Measurements from ENCODE around the gene FBN1. TPM values are rescaled to one million over a fixed set of nuclear protein-coding genes. Genes with fewer than 3 reads are reported as not detected.

FBN1 gene
- total RNA-seq, 2 experiments from 2014 or later: 1.3 to 1.7 TPM

- H3K27ac Mint-ChIP-seq: no peak overlapping the region
- ChIA-PET POLR2A (no interaction called here), CTCF (no interaction called here)
- peaks cover 4% of the 10 kb centered on the region for H3K27me3 Mint-ChIP-seq
- no peaks in the 10 kb centered on the region for H3K9me3 Mint-ChIP-seq
- H3K4me1 Mint-ChIP-seq: no peaks in the 10 kb centered on the region
- no peaks in the 10 kb centered on the region for H3K36me3 Mint-ChIP-seq (ENCODE audit: low read depth)
- no peak overlapping the region for H3K4me3 Mint-ChIP-seq
- no peak for DNase-seq
Observed at GRCh38 chr15:48478581-48478980, 166.9 kb downstream of the FBN1 start.

DNA sequence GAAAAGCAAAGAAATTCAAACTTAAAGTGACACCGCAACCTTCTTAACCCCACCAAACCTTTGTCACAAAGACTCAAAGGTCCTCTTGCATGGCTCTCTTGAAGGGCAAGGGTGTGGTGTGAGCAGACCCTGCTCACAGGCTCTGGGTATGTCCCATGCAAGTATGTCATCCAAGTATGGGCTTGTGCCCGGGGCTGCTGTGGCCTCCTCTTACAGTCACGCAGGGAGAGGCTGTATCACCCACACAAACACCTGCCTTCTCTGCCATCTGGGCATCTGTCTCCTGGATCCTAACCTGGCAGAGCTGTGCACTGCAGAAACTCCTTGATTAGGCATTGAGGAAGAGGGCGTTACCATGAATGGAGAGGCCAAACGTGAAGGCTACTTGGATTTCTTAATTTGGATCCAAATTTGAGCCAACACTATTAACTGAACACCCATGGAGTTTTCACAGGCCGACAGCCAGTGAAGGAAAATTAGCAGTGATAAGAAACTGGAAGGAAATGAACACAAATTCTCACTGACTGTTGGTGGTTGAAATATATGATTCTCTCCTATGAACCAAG lies 167.6 kb downstream of the FBN1 start:
- Mint-ChIP-seq H3K4me1 (peaks cover 1% of the 10 kb centered on the region), H3K27me3 (peaks cover 4% of the 10 kb centered on the region), H3K4me3 (no peak overlapping the region), H3K27ac (no peak overlapping the region), H3K36me3 (ENCODE audit: low read depth) (no peaks in the 10 kb centered on the region), H3K9me3 (no peaks in the 10 kb centered on the region)
- DNase-seq: no peak
- CTCF ChIA-PET: no interaction called here
- POLR2A ChIA-PET: no interaction called here

GRCh38 chr15:48475600-48476395 lies 169.7 kb downstream of the FBN1 start:
- Mint-ChIP-seq H3K36me3 (ENCODE audit: low read depth) (no peaks in the 10 kb centered on the region), H3K4me3 (no peak overlapping the region), H3K27ac (no peak overlapping the region), H3K4me1 (peaks cover 6% of the 10 kb centered on the region), H3K27me3 (no peaks in the 10 kb centered on the region), H3K9me3 (no peaks in the 10 kb centered on the region)
- ChIA-PET POLR2A (no interaction called here), CTCF (no interaction called here)
- no peak for DNase-seq

DNA sequence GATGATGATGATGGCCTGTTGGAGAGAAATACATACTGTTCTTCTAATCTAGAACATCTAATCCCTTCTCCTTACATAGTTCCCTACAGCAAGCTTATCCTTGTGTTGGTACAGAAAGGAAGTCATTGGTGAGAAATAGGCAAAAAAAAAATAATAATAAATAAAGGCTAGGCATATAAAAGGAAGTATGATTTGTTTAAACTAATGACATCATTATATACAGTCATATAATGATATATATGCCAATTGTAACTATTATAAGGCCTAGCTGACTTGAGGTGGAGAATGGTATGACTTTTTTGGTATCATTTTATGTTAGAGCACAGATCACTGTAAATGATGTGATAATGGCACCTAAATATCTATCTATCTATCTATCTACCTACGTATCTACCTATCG lies 171.8 kb downstream of the FBN1 start:
- no peak overlapping the region for H3K27ac Mint-ChIP-seq
- CTCF ChIA-PET: no interaction called here

DNA sequence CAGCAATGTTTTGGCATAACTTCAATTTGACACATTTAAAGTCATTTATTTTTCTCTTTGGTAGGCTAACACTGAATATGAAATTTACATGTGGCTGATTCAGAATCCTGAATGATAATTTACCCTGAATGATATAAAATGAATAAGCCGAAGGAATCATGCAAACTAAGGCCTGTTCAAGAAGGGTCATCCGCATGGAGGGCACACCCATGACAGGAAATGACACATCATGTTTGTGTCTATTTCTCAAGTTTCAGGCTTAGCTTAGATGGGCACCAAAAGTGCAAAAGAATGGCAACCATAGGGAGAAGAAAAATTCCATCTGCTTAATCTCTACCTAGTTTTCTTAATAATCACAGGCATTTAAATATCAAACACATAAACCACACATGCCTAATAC lies 172.8 kb downstream of the FBN1 start:
- CTCF ChIA-PET: no interaction called here
- Mint-ChIP-seq H3K4me3 (no peak overlapping the region), H3K27ac (no peak overlapping the region), H3K4me1 (peaks cover 6% of the 10 kb centered on the region), H3K27me3 (no peaks in the 10 kb centered on the region), H3K9me3 (no peaks in the 10 kb centered on the region), H3K36me3 (ENCODE audit: low read depth) (no peaks in the 10 kb centered on the region)
- DNase-seq: no peak
- POLR2A ChIA-PET: no interaction called here

More for the DNA sequence above, 171.8 kb downstream of the FBN1 start:
- no peak for DNase-seq
- POLR2A ChIA-PET: no interaction called here
- H3K27me3 Mint-ChIP-seq: no peaks in the 10 kb centered on the region
- H3K36me3 Mint-ChIP-seq (ENCODE audit: low read depth): no peaks in the 10 kb centered on the region
- no peak overlapping the region for H3K4me3 Mint-ChIP-seq
- peaks cover 6% of the 10 kb centered on the region for H3K4me1 Mint-ChIP-seq
- no peaks in the 10 kb centered on the region for H3K9me3 Mint-ChIP-seq

GRCh38 chr15:48471073-48471472 lies 174.4 kb downstream of the FBN1 start:
- Mint-ChIP-seq H3K4me3 (no peak overlapping the region), H3K27me3 (no peaks in the 10 kb centered on the region), H3K27ac (no peak overlapping the region), H3K36me3 (ENCODE audit: low read depth) (no peaks in the 10 kb centered on the region), H3K4me1 (peaks cover 6% of the 10 kb centered on the region), H3K9me3 (no peaks in the 10 kb centered on the region)
- CTCF ChIA-PET: no interaction called here
- DNase-seq: no peak
- POLR2A ChIA-PET: no interaction called here

DNA sequence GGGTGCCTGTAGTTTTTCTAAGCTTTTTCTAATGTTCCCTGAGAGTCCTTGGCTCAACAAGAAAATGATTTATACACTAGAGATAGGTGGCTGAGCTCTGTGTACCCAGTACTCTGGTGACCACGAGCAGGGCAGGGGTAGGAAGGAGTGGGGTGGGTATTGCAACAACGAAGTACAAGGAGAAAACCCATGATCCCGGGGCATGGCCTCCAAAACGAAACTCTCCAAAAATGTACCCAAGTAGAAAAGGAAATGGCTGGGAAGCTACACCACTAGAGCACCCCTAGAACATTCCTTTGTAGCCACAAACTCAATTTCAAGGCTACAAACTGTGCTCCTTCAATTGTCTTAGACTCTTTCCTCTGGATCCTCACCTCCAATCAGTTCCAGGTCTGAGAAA lies 175.4 kb downstream of the FBN1 start:
- POLR2A ChIA-PET: no interaction called here
- Mint-ChIP-seq H3K4me3 (no peak overlapping the region), H3K9me3 (no peaks in the 10 kb centered on the region), H3K36me3 (ENCODE audit: low read depth) (no peaks in the 10 kb centered on the region), H3K27me3 (no peaks in the 10 kb centered on the region), H3K4me1 (peaks cover 6% of the 10 kb centered on the region), H3K27ac (no peak overlapping the region)
- CTCF ChIA-PET: no interaction called here
- no peak for DNase-seq

DNA sequence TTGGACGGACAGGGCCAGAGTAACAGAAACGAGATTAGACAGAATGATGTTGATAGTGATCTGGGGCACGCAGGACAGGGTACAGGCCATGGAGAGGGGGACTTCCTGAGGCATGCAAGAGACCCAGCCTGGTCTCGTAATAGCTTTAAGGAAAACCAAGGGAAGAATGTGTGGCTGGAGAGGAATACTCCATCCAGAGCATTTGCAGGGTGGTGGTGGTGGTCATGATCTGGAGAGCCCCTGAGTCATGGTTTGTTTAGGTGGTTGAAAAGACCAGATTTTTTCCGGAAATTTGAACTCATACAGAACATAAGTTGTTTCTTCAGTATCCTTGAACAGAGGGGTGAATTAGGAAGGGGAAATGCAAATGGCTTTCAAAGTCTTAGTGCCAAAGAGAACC lies 175.8 kb downstream of the FBN1 start:
- POLR2A ChIA-PET: no interaction called here
- DNase-seq: no peak
- Mint-ChIP-seq H3K4me3 (no peak overlapping the region), H3K9me3 (no peaks in the 10 kb centered on the region), H3K36me3 (ENCODE audit: low read depth) (no peaks in the 10 kb centered on the region), H3K4me1 (peaks cover 6% of the 10 kb centered on the region), H3K27me3 (no peaks in the 10 kb centered on the region), H3K27ac (no peak overlapping the region)
- CTCF ChIA-PET: no interaction called here

DNA sequence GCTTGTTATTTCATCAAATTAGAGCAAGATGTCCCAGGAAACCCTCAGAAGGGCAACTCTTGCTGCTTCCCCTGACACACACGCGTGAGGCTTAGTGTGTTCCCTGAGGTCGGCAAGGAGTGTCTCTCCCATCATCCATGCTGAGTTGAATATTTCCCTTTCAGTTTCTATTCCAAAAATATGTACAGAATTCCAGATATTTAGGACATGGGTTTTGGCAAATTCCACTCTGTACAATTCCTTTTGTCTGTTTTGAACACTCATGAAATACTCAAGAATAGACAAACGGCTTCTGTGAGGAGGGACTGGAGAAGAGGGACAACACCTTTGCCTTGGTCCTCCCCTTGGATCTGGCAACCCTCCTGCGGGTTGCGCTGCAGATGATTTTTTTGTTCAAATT lies 176.2 kb downstream of the FBN1 start:
- H3K27me3 Mint-ChIP-seq: no peaks in the 10 kb centered on the region
- no peak for DNase-seq
- H3K4me1 Mint-ChIP-seq: peaks cover 6% of the 10 kb centered on the region
- H3K4me3 Mint-ChIP-seq: no peak overlapping the region
- no peaks in the 10 kb centered on the region for H3K36me3 Mint-ChIP-seq (ENCODE audit: low read depth)
- CTCF ChIA-PET: no interaction called here
- no peaks in the 10 kb centered on the region for H3K9me3 Mint-ChIP-seq
- POLR2A ChIA-PET: no interaction called here
- no peak overlapping the region for H3K27ac Mint-ChIP-seq

DNA sequence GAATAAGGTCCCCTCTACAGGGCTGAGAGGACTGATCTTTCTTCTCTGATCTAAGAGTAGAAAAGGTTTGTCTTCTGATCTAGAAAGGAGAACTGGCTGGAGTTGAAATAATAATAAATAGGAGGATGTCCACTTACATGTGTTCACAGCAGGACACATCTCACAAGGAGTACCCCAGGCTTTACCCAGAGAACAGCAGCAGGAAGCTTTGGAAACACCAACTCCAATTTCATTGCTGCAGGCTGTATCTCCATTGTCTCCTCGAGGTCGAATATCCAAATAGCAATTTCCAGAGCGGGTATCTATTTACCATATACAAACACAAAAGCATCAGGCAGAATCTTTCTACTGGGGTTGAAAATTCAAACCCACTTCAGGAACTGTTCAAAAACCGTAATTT lies 177.7 kb downstream of the FBN1 start:
- Mint-ChIP-seq H3K36me3 (ENCODE audit: low read depth) (no peaks in the 10 kb centered on the region), H3K27me3 (no peaks in the 10 kb centered on the region), H3K27ac (no peak overlapping the region), H3K4me1 (peaks cover 4% of the 10 kb centered on the region), H3K9me3 (no peaks in the 10 kb centered on the region), H3K4me3 (no peak overlapping the region)
- ChIA-PET CTCF (no interaction called here), POLR2A (no interaction called here)
- DNase-seq: no peak

DNA sequence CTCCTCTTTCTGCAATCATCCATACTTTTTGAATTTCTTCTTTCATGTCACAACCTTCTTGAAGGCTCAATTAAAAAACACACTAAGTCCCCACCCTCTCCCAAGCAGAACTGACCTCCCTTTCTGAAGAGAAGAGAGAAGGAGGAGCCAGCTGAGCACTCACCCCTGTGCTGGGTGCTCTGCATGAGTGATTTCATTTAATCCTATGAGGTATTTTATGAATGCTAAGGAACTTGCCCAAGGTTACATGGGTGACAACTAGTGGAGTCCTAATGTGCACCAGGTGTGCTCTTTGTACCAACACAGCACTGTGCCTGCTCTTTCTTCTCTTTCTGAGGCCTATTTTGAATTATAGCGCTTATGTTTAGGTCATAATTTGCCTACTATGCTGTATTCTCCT lies 178.7 kb downstream of the FBN1 start:
- CTCF ChIA-PET: no interaction called here
- Mint-ChIP-seq H3K4me3 (no peak overlapping the region), H3K27ac (no peak overlapping the region), H3K4me1 (no peaks in the 10 kb centered on the region), H3K36me3 (ENCODE audit: low read depth) (no peaks in the 10 kb centered on the region), H3K9me3 (no peaks in the 10 kb centered on the region), H3K27me3 (no peaks in the 10 kb centered on the region)
- POLR2A ChIA-PET: no interaction called here
- DNase-seq: no peak

GRCh38 chr15:48466079-48466478 lies 179.4 kb downstream of the FBN1 start:
- H3K4me1 Mint-ChIP-seq: no peaks in the 10 kb centered on the region
- no peaks in the 10 kb centered on the region for H3K36me3 Mint-ChIP-seq (ENCODE audit: low read depth)
- no peak for DNase-seq
- H3K4me3 Mint-ChIP-seq: no peak overlapping the region
- no peaks in the 10 kb centered on the region for H3K9me3 Mint-ChIP-seq
- ChIA-PET POLR2A (no interaction called here), CTCF (no interaction called here)
- H3K27ac Mint-ChIP-seq: no peak overlapping the region
- no peaks in the 10 kb centered on the region for H3K27me3 Mint-ChIP-seq

- Mint-ChIP-seq H3K4me3 (no peak overlapping the region), H3K9me3 (no peaks in the 10 kb centered on the region), H3K27ac (no peak overlapping the region), H3K36me3 (ENCODE audit: low read depth) (no peaks in the 10 kb centered on the region), H3K27me3 (no peaks in the 10 kb centered on the region), H3K4me1 (no peaks in the 10 kb centered on the region)
- POLR2A ChIA-PET: no interaction called here
- CTCF ChIA-PET: no interaction called here
- DNase-seq: no peak
Observed at GRCh38 chr15:48465410-48465809, 180.1 kb downstream of the FBN1 start.

GRCh38 chr15:48463366-48463880 lies 182.1 kb downstream of the FBN1 start:
- POLR2A ChIA-PET: no interaction called here
- CTCF ChIA-PET: no interaction called here
- DNase-seq: no peak
- H3K9me3 Mint-ChIP-seq: no peaks in the 10 kb centered on the region
- no peaks in the 10 kb centered on the region for H3K27me3 Mint-ChIP-seq
- no peak overlapping the region for H3K4me3 Mint-ChIP-seq
- H3K27ac Mint-ChIP-seq: no peak overlapping the region
- H3K4me1 Mint-ChIP-seq: no peaks in the 10 kb centered on the region
- no peaks in the 10 kb centered on the region for H3K36me3 Mint-ChIP-seq (ENCODE audit: low read depth)

Data from activated CD4-positive, alpha-beta memory T cell treated with anti-CD3 and anti-CD28 coated beads, Interleukin-2, amount 10 ng/mL, durations not matched to agents 7 days and 5 days (primary cell).